ENCODE results near the gene DENR. TPM values are rescaled to one million over a fixed set of nuclear protein-coding genes. Genes with fewer than 3 reads are reported as not detected.
"Not testable (repeated sequence)": the region's sequence is repeated elsewhere in the genome, so short reads cannot be mapped to it uniquely, and the experiment has no call there.

The DENR gene
- total RNA-seq: 67.8 and 68.4 TPM in 2 replicates
- long read RNA-seq, transcript DENR-203 (2 exons, 699 nt): major isoform, 12 of 35 reads
- long read RNA-seq, partial matches to known transcripts: 10 of 35 reads
- long read RNA-seq, other reads (novel, unspliced or antisense): 13 of 35 reads

DNA sequence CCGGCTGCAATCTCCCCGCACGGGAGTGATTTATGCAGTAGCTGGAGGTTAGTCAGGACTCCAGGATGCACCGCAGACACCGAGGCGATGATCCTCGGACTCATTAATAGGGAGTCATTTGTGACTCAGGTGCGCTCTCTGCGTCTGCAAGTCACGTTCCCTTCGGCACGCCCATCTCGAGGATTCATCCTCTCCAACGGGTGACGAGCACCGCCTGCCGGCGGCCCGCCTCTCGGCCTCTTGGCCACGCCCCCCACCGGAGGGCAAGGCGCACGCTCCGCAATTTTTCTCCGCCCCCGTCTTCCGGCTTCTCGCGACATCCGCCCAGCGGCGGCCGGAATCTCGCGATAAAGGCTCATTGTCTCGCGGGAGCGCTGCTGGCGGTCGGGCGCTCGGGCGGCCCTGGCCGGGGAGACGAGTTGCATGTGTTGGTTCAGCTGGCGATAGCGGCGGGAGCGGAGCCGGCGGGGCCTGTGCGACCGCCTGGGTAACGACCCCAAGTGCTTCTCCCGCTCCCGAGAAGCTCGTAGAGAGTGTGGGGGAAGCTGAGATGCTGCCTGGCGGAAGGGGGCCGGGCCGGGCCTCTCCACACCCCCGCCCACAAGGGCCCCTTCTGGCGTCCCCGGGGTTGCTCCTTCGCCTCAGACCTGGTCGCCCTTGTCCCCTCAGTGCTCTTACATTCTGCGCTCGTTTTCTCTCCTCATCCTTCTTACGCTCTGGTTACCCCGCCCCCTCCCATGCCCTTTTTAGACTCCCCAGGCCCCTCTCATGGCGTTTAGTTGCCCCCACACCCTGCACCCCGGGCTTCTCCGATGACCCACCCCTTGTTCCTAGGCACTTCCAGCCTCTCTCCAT, at the start of gene DENR:
DENR (plus strand) TSS at position 361 of the 855 bp plus-strand sequence. CDS start 878 bp downstream, outside the sequence.
- no peaks in the 10 kb centered on the region for H3K9me3 Mint-ChIP-seq (ENCODE audit: low read depth)
- H3K27me3 Mint-ChIP-seq: no peaks in the 10 kb centered on the region
- peaks cover 25% of the 10 kb centered on the region for H3K36me3 Mint-ChIP-seq (ENCODE audit: insufficient read depth)
- peaks cover 28% of the 10 kb centered on the region for H3K4me1 Mint-ChIP-seq (ENCODE audit: low read depth)
- H3K4me3 Mint-ChIP-seq (ENCODE audit: low read depth): peak within 1 kb of the TSS; percentile 90
- H3K27ac Mint-ChIP-seq: peak within 1 kb of the TSS; percentile 96
- DNase-seq (ENCODE audit: low spot score, unreplicated experiment): peak; percentile 99
- TF ChIP-seq, protein P1, sequence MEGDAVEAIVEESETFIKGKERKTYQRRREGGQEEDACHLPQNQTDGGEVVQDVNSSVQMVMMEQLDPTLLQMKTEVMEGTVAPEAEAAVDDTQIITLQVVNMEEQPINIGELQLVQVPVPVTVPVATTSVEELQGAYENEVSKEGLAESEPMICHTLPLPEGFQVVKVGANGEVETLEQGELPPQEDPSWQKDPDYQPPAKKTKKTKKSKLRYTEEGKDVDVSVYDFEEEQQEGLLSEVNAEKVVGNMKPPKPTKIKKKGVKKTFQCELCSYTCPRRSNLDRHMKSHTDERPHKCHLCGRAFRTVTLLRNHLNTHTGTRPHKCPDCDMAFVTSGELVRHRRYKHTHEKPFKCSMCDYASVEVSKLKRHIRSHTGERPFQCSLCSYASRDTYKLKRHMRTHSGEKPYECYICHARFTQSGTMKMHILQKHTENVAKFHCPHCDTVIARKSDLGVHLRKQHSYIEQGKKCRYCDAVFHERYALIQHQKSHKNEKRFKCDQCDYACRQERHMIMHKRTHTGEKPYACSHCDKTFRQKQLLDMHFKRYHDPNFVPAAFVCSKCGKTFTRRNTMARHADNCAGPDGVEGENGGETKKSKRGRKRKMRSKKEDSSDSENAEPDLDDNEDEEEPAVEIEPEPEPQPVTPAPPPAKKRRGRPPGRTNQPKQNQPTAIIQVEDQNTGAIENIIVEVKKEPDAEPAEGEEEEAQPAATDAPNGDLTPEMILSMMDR (IDR thresholded peaks at IDR 0.05; ENCODE audit: unreplicated experiment): peak; percentile 68

DNA sequence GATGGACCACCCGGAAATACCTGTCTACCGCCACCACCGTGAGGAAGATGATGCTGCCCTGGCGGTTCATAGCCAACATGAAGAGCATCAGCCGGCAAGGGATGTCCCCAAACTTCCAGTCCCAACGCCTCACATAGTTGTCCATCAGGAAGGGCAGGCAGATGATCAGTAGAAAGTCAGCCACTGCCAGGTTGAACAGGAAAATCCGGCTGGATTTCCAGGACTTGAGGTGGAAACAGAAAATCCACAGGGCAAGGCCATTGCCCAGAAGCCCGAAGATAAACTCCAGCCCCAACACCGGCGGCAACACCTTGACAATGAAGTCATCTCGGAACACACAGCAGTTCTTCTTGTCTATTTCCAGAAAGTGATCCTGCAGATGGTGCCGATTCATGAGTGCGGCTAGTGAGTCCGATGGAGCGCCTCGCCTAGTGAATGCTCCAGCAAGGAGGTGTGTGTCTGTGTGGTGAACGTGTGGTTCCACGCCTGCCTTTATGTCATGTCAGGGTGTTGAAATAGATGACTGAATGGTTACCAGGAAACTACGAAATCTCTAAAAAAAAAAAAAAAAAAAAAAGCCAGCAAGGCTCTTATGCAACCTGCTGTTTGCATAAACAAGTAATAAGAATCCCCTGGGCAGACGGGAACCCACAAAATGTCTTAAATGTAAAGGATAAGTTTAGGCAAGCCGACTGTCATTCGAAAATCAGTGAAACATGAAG, 49.6 kb upstream of the DENR start, which contains the start of gene HCAR2:
HCAR2 (minus strand) TSS at position 468 of the 722 bp plus-strand sequence; CDS start at position 394, 74 bp downstream.
- not testable (repeated sequence) for H3K27me3 Mint-ChIP-seq; H3K27ac Mint-ChIP-seq; H3K9me3 Mint-ChIP-seq (ENCODE audit: low read depth); DNase-seq (ENCODE audit: low spot score, unreplicated experiment); H3K36me3 Mint-ChIP-seq (ENCODE audit: insufficient read depth); H3K4me3 Mint-ChIP-seq (ENCODE audit: low read depth); H3K4me1 Mint-ChIP-seq (ENCODE audit: low read depth)

DNA sequence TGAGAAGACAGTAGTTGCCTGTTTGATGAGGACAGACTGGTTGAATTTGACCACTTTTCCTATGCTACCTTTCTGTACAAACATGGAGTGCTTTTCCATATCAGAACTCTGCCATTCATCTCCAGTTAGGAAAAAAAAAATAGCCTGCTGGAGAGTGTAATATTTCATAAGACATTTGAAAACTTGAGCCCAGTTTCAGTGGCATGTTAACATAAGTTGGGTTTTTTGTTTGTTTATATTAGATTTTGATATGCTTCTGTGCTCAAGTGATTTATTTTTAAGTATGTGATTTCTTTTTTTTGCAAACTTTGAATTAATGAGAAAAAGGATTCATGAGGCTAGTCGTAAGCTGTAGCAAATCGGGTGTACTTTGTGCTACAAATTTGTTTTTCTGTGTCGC, 48.8 kb upstream of the DENR start:
- not testable (repeated sequence) for H3K4me3 Mint-ChIP-seq (ENCODE audit: low read depth); H3K9me3 Mint-ChIP-seq (ENCODE audit: low read depth); H3K4me1 Mint-ChIP-seq (ENCODE audit: low read depth); DNase-seq (ENCODE audit: low spot score, unreplicated experiment); H3K36me3 Mint-ChIP-seq (ENCODE audit: insufficient read depth); H3K27me3 Mint-ChIP-seq; H3K27ac Mint-ChIP-seq

DNA sequence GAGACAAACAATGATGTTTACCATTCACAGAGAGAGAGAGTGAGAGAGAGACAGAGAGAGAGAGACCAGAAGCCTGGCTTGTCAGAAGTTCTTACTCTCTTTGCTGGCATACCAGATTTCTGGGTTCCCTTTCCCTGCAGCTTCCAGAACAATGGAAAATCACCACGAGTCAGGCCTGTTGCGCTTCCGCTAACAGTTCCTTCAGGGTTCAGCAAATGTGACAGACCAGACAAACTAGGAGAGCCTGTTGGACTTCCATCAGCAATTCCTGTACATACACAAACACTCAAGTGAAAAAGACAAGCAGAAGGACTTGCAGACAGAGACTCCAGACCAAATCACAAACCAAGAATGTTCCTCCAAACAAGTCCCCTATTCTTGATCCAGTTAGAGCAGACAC, 43.3 kb upstream of the DENR start:
- not testable (repeated sequence) for H3K36me3 Mint-ChIP-seq (ENCODE audit: insufficient read depth); DNase-seq (ENCODE audit: low spot score, unreplicated experiment); H3K9me3 Mint-ChIP-seq (ENCODE audit: low read depth); H3K4me3 Mint-ChIP-seq (ENCODE audit: low read depth); H3K27ac Mint-ChIP-seq; H3K27me3 Mint-ChIP-seq
- peaks cover 16% of the 10 kb centered on the region for H3K4me1 Mint-ChIP-seq (ENCODE audit: low read depth)

DNA sequence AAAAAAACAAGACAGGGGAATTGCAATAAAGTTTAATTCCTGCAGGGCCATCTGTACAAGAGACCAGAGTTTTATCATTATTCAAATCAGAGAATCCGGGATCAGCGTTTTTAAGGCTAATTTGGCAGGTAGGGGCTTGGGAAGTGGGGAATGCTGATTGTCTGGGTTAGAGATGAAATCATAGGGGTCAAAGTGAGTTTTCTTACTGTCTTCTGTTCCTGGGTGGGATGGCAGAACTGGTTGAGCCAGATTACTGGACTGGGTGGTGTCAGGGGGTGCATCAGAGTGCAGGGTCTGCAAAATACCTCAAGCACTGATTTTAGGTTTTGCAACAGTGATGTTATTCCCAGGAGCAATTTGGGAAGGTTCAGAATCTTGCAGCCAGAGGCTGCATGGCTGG, 42.3 kb upstream of the DENR start:
- peak overlapping the region; percentile 3 for H3K4me3 Mint-ChIP-seq (ENCODE audit: low read depth)
- H3K27ac Mint-ChIP-seq: peak overlapping the region; percentile 44
- not testable (repeated sequence) for H3K9me3 Mint-ChIP-seq (ENCODE audit: low read depth); DNase-seq (ENCODE audit: low spot score, unreplicated experiment); H3K36me3 Mint-ChIP-seq (ENCODE audit: insufficient read depth); H3K27me3 Mint-ChIP-seq
- H3K4me1 Mint-ChIP-seq (ENCODE audit: low read depth): peaks cover 16% of the 10 kb centered on the region

GRCh38 chr12:122711266-122711665, 41.4 kb upstream of the DENR start:
- Mint-ChIP-seq H3K27ac (peak overlapping the region; percentile 50), H3K4me1 (ENCODE audit: low read depth) (peaks cover 16% of the 10 kb centered on the region)
- not testable (repeated sequence) for H3K27me3 Mint-ChIP-seq; DNase-seq (ENCODE audit: low spot score, unreplicated experiment); H3K36me3 Mint-ChIP-seq (ENCODE audit: insufficient read depth); H3K9me3 Mint-ChIP-seq (ENCODE audit: low read depth); H3K4me3 Mint-ChIP-seq (ENCODE audit: low read depth)

DNA sequence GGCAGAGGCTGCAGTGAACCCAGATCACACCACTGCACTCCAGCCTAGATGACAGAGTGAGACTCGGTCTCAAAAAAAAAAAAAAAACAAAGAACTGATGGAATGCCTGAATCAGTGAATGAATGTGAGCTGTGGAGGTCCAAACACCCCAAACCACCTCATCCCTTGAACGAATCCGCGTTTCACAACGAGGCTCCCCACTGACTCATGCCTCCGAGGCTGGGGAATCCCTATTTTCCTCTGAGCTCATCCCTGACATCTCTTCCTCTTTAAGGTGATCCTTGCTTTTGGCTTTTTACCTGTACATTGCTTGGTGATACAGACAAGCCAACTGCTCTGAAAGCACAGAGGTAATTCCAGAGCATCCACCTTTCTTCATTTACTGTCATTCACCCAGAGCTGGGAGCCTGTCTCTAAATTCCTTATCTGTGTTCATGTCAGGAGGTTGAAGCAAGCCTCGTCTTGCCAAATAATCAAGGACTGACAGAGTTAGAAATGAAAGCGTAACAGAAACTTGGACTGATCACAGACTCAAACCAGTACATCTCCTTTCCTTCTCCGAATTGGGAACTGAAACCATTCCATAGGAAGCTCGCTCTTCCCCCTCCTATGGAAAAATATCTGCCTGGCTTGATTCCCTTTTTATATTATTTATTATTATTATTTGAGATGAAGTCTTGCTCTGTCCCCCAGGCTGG, 39.0 kb upstream of the DENR start:
- not testable (repeated sequence) for H3K27ac Mint-ChIP-seq; H3K27me3 Mint-ChIP-seq; H3K36me3 Mint-ChIP-seq (ENCODE audit: insufficient read depth); H3K9me3 Mint-ChIP-seq (ENCODE audit: low read depth); DNase-seq (ENCODE audit: low spot score, unreplicated experiment); H3K4me3 Mint-ChIP-seq (ENCODE audit: low read depth)
- peaks cover 11% of the 10 kb centered on the region for H3K4me1 Mint-ChIP-seq (ENCODE audit: low read depth)

DNA sequence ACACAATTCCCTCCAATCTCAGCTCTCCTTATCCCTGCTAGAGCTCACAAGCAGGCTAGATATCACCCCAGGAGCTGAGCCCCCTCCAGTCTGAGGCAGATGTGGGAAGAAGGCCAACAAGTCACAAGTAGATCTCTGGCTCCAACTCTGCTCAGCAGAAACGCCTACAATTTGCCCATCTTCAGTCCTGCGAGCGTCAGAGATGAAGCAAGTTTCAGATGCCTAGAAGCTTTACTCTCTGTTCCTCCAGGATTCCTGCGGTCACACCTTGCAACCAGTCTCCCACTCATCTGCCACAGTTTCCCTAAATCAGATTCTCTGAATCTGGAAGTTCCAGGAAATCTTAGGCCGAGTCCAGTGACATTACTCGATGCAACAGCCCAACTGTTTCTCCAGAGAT, 37.4 kb upstream of the DENR start:
- not testable (repeated sequence) for H3K36me3 Mint-ChIP-seq (ENCODE audit: insufficient read depth); H3K27ac Mint-ChIP-seq; DNase-seq (ENCODE audit: low spot score, unreplicated experiment); H3K4me1 Mint-ChIP-seq (ENCODE audit: low read depth); H3K27me3 Mint-ChIP-seq; H3K4me3 Mint-ChIP-seq (ENCODE audit: low read depth); H3K9me3 Mint-ChIP-seq (ENCODE audit: low read depth)

GRCh38 chr12:122716658-122717057, 36.0 kb upstream of the DENR start, which contains the start of gene HCAR3:
Gene HCAR3, minus strand, starts transcription at chr12:122716811. Its CDS starts 74 bp downstream, at chr12:122716737.
- not testable (repeated sequence) for H3K27ac Mint-ChIP-seq; H3K4me1 Mint-ChIP-seq (ENCODE audit: low read depth); H3K9me3 Mint-ChIP-seq (ENCODE audit: low read depth); H3K27me3 Mint-ChIP-seq; H3K4me3 Mint-ChIP-seq (ENCODE audit: low read depth); DNase-seq (ENCODE audit: low spot score, unreplicated experiment); H3K36me3 Mint-ChIP-seq (ENCODE audit: insufficient read depth)
